NCI-H1694 (cell line): ENCODE measurements around the gene PBRM1.

ENCODE experiments used
- DNase-seq: peaks from one replicate; lab custom pipeline; 2025; lab: John Stamatoyannopoulos, UW

The PBRM1 gene

GRCh38 chr3:52574056-52574965 is 111.4 kb downstream of the PBRM1 start:
- no peak for DNase-seq

- no peak for DNase-seq
Measured at GRCh38 chr3:52572221-52572620, 113.5 kb downstream of the PBRM1 start.

DNA sequence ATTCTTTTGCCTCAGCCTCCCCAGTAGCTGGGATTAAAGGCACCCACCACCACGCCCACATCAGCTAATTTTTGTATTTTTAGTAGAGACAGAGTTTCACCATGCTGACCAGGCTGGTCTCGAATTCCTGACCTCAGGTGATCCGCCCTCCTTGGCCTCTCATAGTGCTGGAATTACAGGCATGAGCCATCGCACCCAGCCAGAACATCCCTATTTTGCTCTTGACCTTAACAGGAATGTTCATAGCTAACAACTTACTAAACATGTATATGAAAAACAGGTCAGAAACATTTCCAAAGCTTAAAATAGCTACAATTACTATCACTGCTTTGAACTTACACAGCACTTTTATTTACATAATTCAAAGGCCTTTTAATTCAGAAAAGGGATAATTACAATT is 115.6 kb downstream of the PBRM1 start:
- DNase-seq: no peak

- DNase-seq: no peak
Measured at GRCh38 chr3:52568069-52568468, 117.6 kb downstream of the PBRM1 start.

DNA sequence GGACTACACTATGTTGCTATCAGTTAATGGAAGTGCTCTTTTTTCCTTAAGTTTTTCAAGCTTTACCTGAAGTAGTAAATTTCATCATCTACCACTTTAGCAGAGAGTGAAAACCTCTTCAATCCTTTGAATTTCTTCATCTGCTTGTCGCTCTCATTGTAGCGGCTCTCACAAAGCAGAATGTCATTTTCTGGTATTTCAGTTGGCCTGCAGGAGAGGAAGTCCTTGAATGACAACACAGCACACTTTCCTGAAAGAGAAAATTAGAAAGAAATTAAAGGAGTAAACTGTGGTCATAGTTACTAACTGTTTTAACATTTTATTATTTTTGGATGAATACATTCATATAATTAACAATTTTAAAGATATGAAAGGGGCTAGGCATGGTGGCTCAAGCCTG is 121.7 kb downstream of the PBRM1 start:
- DNase-seq: no peak

- DNase-seq: no peak
Measured at GRCh38 chr3:52561028-52561747, 124.5 kb downstream of the PBRM1 start.

DNA sequence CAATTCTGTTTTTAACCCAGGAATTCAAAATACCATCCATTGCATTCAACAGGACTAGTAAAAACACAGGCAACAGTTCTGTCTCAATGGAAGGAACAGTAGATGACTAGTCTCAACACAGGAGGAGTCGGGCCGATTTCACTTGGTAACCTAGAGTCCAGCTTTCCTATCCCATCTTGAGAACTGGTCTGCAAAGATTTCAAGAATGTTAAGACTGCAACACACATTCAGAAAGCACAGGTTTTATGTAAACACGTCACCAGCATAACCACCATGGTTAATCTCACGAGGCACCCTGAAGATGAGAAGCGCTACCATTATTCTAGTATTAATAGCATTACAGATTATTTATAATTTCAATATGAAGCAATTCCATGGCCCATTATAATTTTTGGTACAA is 127.3 kb downstream of the PBRM1 start:
- no peak for DNase-seq

DNA sequence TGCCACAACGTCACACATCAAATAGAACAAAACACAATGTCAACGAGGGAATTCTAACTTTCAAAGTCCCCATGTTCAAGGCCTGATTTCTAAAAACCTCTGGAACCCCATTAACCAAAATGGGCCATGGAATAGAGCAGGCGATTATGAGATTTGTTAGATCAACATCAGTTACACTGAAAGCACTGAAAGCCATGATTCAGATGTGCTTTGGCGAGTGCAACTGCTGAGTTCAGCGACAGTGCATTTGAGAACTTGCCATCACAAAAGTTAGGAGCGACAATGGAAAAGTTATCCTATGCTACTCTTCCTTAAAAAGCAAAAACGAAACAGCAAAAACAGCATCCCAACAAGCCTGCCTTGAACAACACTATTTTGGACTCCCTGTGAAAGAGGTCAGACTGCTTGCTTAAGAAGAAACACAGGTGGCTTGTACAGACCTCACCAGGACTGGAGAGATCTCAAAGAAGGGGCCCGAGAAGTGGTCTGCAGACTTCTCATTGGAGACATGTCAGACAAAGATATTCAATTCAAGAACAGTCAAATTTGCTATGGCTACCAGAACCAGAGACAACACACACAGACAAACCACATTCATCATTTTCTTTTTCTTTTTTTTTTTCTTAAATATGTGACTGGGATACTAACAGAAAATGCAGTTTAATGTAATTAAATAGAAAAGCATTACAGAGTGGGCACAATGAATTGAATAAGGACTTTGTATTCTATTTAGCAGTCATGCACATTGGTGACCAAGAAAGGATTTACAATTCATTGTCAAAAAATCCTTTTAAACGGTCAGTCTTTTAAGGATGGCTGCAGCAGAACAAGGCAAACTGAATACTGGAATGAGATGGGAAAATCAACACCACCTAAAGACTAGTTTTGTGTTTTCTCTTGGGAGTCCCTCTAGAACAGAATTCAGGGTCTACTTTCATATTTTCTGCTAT is 128.4 kb downstream of the PBRM1 start:
- no peak for DNase-seq

GRCh38 chr3:52555056-52555455 is 130.7 kb downstream of the PBRM1 start:
- DNase-seq: no peak

- no peak for DNase-seq
Measured at GRCh38 chr3:52554026-52554755, 131.5 kb downstream of the PBRM1 start.

DNA sequence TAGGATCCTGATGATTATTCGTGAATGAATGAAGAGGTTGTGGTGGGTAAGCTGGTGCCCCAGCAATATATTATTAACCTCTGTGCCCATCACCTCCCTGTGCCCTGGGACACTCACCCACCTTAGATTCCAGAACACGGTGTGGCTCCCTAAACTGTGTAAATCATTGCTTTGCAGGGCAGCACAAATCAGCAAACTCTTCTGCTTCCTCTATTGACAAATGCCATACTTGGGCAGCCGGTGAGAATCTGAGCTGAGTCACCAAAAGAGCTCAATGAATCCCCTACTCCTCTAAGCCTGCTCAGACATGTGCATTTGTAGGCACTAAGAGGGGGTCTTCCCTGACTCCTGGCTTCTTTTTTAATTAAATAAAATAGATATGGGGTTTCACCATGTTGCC is 133.6 kb downstream of the PBRM1 start:
- DNase-seq: no peak

GRCh38 chr3:52551118-52551517 is 134.6 kb downstream of the PBRM1 start:
- DNase-seq: no peak

DNA sequence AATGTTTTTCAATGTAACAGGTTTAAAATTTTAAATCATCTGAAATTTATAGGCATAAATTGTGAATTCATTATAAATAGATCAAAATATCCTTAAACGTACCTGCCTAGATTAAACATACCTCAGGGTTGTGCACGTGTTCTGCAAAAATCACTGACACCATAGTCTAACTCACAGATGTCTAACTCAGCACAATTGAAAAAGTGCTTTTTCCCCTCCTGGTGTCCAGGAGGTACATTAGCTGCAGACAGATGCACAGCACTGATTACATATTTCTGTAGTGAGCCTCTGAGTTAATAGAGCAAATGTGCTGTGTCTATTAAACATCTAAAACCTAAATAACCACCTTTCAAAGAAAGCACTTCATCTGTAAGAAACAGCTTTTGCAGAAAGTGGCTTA is 138.6 kb downstream of the PBRM1 start:
- DNase-seq: no peak

DNA sequence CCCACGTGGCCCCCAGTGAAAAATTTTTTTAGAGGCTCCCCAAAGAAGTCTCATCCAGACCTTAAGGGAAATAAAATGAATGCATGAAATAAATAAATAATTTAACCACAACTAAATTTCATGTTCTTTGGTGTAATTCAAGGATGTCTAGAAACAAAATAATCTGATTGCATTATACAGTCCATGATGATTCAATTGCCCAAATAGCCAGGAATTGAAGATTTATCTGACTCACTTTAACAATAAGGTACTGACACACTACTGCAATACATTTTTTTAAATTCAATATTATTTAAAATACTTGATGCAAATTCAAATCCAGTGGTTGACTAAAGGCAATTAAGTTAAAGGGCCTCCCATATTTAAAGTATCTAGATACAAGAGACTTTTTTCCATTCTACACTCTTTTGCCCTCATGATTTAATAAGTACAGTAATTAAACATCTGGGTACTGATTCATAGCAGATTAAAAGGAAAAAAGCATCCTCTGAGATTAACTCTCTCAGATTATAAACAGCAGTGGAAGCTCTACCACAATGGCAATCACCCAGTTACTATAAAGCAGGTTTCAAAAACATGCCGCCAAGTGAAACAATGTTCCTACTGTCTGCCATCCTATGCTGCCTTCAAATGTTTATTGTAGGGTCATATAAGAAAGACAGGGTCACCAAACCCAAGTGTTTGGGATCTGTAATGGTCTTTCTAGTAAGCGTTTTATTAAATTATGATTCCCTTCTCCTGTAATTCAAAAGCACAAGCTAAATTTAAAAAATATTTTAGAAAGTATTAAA is 139.4 kb downstream of the PBRM1 start:
- DNase-seq: no peak

DNA sequence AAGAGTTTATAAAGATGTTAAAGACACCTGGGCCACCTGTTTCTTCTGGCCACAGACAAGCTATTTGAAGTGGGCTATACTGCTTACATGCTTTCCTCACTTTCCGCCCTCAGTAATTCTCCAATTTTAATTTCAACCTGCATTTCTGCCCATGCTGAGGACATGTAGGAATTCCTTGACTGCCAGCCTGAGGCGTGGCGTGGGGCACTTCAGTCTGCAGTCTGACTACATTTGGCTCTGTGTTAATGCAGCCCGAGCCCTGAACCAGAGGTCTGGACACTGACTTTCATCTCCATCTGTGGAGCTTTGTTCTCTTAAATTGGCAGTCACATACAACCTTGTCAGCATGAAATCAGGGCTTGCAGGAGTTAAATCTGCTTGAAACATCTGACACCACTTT is 140.8 kb downstream of the PBRM1 start:
- DNase-seq: no peak

GRCh38 chr3:52541050-52541449 is 144.7 kb downstream of the PBRM1 start:
- no peak for DNase-seq

DNA sequence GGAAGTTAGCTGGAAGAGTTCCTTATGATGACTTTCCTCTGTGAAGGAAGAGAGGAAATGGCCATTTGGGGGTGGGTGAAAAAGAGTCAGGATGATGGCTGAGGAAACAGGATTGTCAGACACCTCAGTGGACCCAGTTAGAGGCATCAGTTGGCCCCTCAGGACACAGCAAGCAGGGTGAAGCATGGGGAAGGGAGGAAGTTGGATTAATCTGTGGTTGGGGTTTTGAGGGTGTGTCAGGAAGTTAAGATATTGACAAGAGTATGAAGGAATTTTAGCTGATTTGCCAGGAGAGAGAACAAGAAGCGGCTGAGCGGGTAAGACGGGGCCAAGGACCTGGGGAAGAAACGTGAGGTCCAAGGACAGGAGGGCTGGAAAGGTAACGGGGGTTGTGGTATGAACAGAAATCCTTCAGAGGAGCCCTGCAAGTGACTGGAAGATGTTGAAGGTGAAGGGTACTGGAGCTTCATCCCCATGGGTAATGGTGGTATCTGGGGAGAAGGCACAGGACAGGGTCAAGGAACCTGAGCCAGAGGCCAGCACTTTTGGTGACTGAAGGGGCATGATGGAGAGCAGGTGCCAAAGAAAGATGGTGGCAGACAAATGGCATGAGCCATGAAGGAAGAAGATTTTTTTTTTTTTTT is 146.6 kb downstream of the PBRM1 start:
- DNase-seq: no peak

- no peak for DNase-seq
Measured at GRCh38 chr3:52537726-52538421, 147.8 kb downstream of the PBRM1 start.

DNA sequence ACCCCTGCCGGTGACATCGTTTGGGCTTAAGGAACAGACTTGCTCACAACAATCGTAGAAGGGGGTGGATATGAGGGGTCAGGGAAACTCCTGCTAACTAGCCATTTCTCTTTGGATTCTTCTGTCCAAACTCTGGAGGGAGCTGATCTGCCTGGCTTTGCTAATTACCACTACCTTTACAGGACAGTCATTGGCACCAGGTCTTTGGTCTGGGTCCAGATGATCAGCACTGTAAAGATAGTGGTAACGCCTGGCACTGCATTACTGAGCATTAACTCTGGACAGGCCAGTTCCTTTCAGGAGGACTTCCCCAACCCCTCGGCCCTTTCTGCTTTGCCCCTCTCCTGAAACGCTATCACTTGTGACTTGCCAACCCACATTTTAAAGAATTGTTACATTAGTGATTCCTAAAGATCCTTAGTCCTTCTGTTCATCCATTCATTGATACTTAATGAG is 148.5 kb downstream of the PBRM1 start:
- DNase-seq: no peak
